VCaP (cell line): ENCODE results near the gene MAP2K1.
A peak's percentile ranks its signal among the peaks of the same experiment; 100 is the strongest.
"Not testable (repeated sequence)": the region's sequence is repeated elsewhere in the genome, so short reads cannot be mapped to it uniquely, and the experiment has no call there.

Source experiments
- H3K27ac ChIP-seq: fragments of 450-650 bp; 2 replicates; pipeline ENCODE4 v1.5.1; 2017
- CTCF ChIP-seq: fragments of 450-650 bp; conservative IDR thresholded peaks from 2 replicates; pipeline ENCODE4 v1.5.1; 2017; ENCODE audit warnings: mild to moderate bottlenecking, moderate library complexity

The MAP2K1 gene

GRCh38 chr15:66369773-66370651, 16.7 kb upstream of the MAP2K1 start:
- TF ChIP-seq CTCF = no peak
- peak overlapping the region; percentile 71 for H3K27ac ChIP-seq

GRCh38 chr15:66374179-66374578, 12.5 kb upstream of the MAP2K1 start:
- no peak for TF ChIP-seq CTCF
- no peak overlapping the region for H3K27ac ChIP-seq

GRCh38 chr15:66378814-66379430, 7.8 kb upstream of the MAP2K1 start:
- no peak for TF ChIP-seq CTCF

DNA sequence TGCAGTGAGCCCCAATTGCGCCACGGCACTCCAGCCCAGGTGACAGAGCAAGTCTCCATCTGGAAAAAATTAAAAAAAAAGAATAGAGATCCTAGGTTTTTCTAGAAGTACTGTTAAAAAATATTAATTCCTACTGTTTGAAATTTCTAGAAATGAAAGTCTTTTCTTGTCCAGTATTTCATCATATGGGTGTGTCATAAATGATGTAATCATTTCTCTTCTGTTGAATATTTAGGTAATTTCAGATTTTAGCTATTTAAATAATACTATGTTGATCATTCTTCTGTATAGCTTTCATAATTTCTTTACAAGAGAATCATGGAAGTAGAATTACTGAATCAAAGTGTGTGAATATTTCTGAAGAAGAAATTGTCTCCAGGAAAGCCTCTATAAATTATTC, 5.3 kb upstream of the MAP2K1 start:
- not testable (repeated sequence) for H3K27ac ChIP-seq

More at GRCh38 chr15:66378814-66379430, 7.8 kb upstream of the MAP2K1 start:
- H3K27ac ChIP-seq = no peak overlapping the region

DNA sequence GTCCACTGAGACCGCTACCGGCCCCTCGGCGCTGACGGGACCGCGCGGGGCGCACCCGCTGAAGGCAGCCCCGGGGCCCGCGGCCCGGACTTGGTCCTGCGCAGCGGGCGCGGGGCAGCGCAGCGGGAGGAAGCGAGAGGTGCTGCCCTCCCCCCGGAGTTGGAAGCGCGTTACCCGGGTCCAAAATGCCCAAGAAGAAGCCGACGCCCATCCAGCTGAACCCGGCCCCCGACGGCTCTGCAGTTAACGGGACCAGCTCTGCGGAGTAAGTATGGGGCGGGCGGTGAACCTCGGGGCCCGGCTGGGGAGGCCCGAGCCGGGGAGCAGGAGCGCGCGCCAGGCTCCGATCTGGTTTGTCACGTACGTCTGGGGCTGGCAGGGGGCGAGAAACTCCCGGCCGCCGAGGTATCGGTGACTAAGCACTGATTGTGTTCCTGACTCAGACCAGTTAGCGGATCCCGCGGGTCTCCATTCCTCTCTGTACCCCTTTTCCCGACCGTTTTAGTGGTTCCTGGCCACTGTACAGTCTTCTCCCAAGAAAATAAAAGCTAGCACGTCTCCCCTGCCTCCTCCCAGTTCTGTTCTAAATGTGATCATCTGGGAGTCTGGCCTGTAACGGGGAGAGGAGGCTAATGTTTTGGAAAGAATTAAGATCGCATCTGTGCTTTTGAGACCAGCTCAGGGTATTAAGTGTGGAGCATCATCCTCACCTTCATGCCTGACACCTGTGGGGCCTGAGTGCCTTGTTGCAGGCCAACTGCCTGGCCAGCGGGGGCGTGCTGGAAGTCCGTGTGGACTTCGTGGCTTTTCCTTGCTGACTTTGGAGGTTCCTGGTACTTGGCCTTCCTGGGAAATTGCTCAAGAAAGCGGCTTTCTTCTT, 691 bp downstream of the MAP2K1 start:
- peak; percentile 78 for TF ChIP-seq CTCF
- peak overlapping the region; percentile 86 for H3K27ac ChIP-seq

DNA sequence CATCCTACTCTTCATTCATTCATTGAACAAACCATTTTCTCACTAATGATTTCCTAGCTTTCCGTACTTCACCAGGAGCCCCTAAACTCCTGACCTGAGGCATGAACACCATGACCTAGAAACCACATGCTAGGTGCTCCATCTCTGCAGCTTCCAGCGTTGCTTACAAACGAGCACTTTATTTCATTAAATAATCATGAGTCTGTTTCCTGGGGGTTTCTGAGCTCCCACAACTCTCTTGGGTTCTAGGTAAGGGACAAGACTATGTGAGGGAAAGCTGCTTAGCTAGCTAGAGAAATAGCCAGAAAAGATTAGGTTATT, 1.3 kb downstream of the MAP2K1 start:
- peak overlapping the region; percentile 86 for H3K27ac ChIP-seq
- peak; percentile 37; the same call in 1 of the 2 replicates for TF ChIP-seq CTCF

DNA sequence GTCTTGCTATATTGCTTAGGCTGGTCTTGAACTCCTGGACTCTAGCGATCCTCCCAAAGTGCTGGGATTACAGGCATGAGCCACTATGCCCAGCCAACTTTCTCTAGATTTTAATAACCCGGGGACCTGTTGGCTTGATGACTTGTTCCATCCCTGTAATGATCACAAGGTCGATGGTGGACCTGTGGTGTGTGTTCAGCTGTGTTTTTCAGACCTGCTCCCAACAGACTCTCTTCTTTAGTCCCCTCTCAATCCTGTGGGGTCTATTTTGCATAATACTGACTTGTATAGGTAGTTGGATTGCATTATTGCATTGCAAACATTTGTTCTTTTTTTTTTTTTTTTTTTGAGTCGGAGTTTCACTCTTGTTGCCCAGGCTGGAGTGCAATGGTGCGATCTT, 1.9 kb downstream of the MAP2K1 start:
- no peak for TF ChIP-seq CTCF
- peak overlapping the region; percentile 86 for H3K27ac ChIP-seq
